Bronchial epithelial cell (primary cell): ENCODE results near the gene OR6P1. TPM values are rescaled to one million over a fixed set of nuclear protein-coding genes. Genes with fewer than 3 reads are reported as not detected.

Experiments used
- DNase-seq: peaks from one replicate; pipeline ENCODE4 v3.0.0-alpha.2; 2010; ENCODE audit warnings: low read depth
- FAIRE-seq: peaks from 2 replicates; lab custom pipeline; 2011; peaks lifted over from hg19 to GRCh38; lab: Jason Lieb, UNC
- H3K27me3 ChIP-seq: 2 replicates; pipeline ENCODE4 v1.5.1; 2011; ENCODE audit warnings: low read length; ENCODE audit not compliant: control insufficient read depth, insufficient read depth
- H3K36me3 ChIP-seq: 2 replicates; pipeline ENCODE4 v1.5.1; 2011; ENCODE audit warnings: low read length; ENCODE audit not compliant: control insufficient read depth, insufficient read depth
- H3K4me3 ChIP-seq: 2 replicates; pipeline ENCODE4 v1.5.1; 2011; ENCODE audit warnings: mild to moderate bottlenecking, low read depth, low read length, control low read depth
- CTCF ChIP-seq: IDR thresholded peaks from 2 replicates; pipeline ENCODE4 v1.5.1; 2011; ENCODE audit warnings: mild to moderate bottlenecking, moderate library complexity, low read length, control low read depth, inconsistent platforms; ENCODE audit not compliant: insufficient read depth, severe bottlenecking
- total RNA-seq: library from RNA; depleted of rRNA; stranded (reverse); fragments of >200 nt; gene quantifications from 2 replicates; pipeline ENCODE4 v1.2.1, GENCODE V29; 2014

Gene OR6P1
- total RNA-seq = not detected in 2 replicates

GRCh38 chr1:158570480-158570879, at the start of gene OR6P1:
Gene OR6P1 (minus strand): TSS chr1:158570580. CDS start chr1:158563604, 6,976 bp downstream.
- no peak for TF ChIP-seq CTCF
- no peak within 1 kb of the TSS for H3K4me3 ChIP-seq
- no peaks in the 10 kb centered on the region for H3K27me3 ChIP-seq
- no peak for DNase-seq
- no peak for FAIRE-seq
- no peaks in the 10 kb centered on the region for H3K36me3 ChIP-seq

- DNase-seq (no peak), FAIRE-seq (no peak)
- H3K4me3 ChIP-seq = no peak overlapping the region
- H3K27me3 ChIP-seq = no peaks in the 10 kb centered on the region
- H3K36me3 ChIP-seq = no peaks in the 10 kb centered on the region
- TF ChIP-seq CTCF = no peak
Measured at GRCh38 chr1:158613764-158614163, 43.4 kb upstream of the OR6P1 start.

GRCh38 chr1:158611916-158612315, 41.5 kb upstream of the OR6P1 start:
- Histone ChIP-seq H3K36me3 (no peaks in the 10 kb centered on the region), H3K4me3 (no peak overlapping the region), H3K27me3 (no peaks in the 10 kb centered on the region)
- no peak for TF ChIP-seq CTCF
- DNase-seq (peak; percentile 23), FAIRE-seq (peak; percentile 28)

GRCh38 chr1:158607296-158607695, 36.9 kb upstream of the OR6P1 start:
- DNase-seq (no peak), FAIRE-seq (no peak)
- H3K36me3 ChIP-seq = no peaks in the 10 kb centered on the region
- H3K4me3 ChIP-seq = no peak overlapping the region
- TF ChIP-seq CTCF = no peak
- H3K27me3 ChIP-seq = no peaks in the 10 kb centered on the region

- no peak within 1 kb of the TSS for H3K4me3 ChIP-seq
- FAIRE-seq (no peak), DNase-seq (no peak)
- H3K36me3 ChIP-seq = no peaks in the 10 kb centered on the region
- no peaks in the 10 kb centered on the region for H3K27me3 ChIP-seq
- no peak for TF ChIP-seq CTCF
Measured at GRCh38 chr1:158604968-158605367, 34.6 kb upstream of the OR6P1 start, which contains the start of gene OR10Z1. Gene OR10Z1 (plus strand): TSS chr1:158605268. CDS start chr1:158606439, 1,171 bp downstream.

GRCh38 chr1:158600735-158601134, 30.4 kb upstream of the OR6P1 start:
- H3K36me3 ChIP-seq = no peaks in the 10 kb centered on the region
- TF ChIP-seq CTCF = no peak
- FAIRE-seq = no peak
- DNase-seq = no peak
- no peaks in the 10 kb centered on the region for H3K27me3 ChIP-seq
- H3K4me3 ChIP-seq = no peak overlapping the region
